Fibroblast of villous mesenchyme (primary cell): Measurements from ENCODE around the gene GATA2. TPM values are rescaled to one million over a fixed set of nuclear protein-coding genes. Genes with fewer than 3 reads are reported as not detected.

Experiments
- DNase-seq: peaks from one replicate; pipeline ENCODE4 v3.0.0-alpha.2; 2010; ENCODE audit warnings: low read depth
- H3K4me3 ChIP-seq: 2 replicates; pipeline ENCODE4 v1.5.1; 2011; ENCODE audit warnings: low read depth, mild to moderate bottlenecking, low read length
- CTCF ChIP-seq: IDR thresholded peaks from 2 replicates; pipeline ENCODE4 v1.5.1; 2012; ENCODE audit warnings: low read depth, mild to moderate bottlenecking, low read length; ENCODE audit not compliant: insufficient read depth
- total RNA-seq: library from RNA; depleted of rRNA; stranded (reverse); fragments of >200 nt; gene quantifications from 2 replicates; pipeline ENCODE4 v1.2.3, GENCODE V29; 2012

Gene GATA2
- total RNA-seq, 1 donor, result 41.0 TPM

GRCh38 chr3:128453501-128454309 is 39.3 kb downstream of the GATA2 start:
- no peak for TF ChIP-seq CTCF
- no peak for DNase-seq
- no peak overlapping the region for H3K4me3 ChIP-seq

- no peak for TF ChIP-seq CTCF
- H3K4me3 ChIP-seq, result no peak overlapping the region
- DNase-seq, result no peak
Measured at GRCh38 chr3:128452678-128453275, 40.2 kb downstream of the GATA2 start.

GRCh38 chr3:128452120-128452519 is 40.9 kb downstream of the GATA2 start:
- no peak for DNase-seq
- H3K4me3 ChIP-seq, result no peak overlapping the region
- no peak for TF ChIP-seq CTCF

- no peak for TF ChIP-seq CTCF
- no peak overlapping the region for H3K4me3 ChIP-seq
- DNase-seq, result no peak
Measured at GRCh38 chr3:128449111-128449638, 43.8 kb downstream of the GATA2 start.

- no peak for DNase-seq
- no peak overlapping the region for H3K4me3 ChIP-seq
- TF ChIP-seq CTCF, result no peak
Measured at GRCh38 chr3:128448491-128448890, 44.5 kb downstream of the GATA2 start.

- no peak overlapping the region for H3K4me3 ChIP-seq
- no peak for DNase-seq
- no peak for TF ChIP-seq CTCF
Measured at GRCh38 chr3:128447561-128448013, 45.4 kb downstream of the GATA2 start.
